NT2/D1 (cell line): Measurements from ENCODE around the gene SKOR2.

ENCODE experiments used
- SUZ12 ChIP-seq: IDR thresholded peaks from 2 replicates; pipeline ENCODE4 v1.6.1; 2011; ENCODE audit not compliant: insufficient read length, insufficient read depth; ENCODE audit errors: extremely low read depth
- YY1 ChIP-seq: IDR thresholded peaks from 2 replicates; pipeline ENCODE4 v1.6.1; 2011; ENCODE audit not compliant: insufficient read length, insufficient read depth
- ZNF274 ChIP-seq: IDR thresholded peaks from 2 replicates; pipeline ENCODE4 v1.6.1; 2011; ENCODE audit warnings: mild to moderate bottlenecking, low read depth, low read length

DNA sequence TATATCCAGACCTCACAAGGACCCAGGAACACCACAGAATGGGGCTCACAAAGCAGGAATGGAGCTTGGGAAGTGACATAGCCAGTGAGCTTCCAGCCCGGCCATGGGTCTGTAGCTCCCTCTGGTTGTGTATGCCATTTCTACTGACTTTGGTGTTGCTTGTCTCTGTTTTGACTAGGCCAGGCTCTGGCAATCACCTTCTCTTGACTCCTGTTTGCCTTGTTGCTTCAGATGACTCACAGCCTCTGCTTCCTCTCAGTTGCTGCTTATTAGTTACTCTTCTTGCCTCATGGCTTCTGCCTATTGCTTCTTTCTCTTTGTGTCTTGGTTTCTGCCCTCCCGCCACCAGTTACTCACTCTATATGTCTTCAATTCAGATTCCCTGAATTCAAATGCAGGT is 59.5 kb downstream of the SKOR2 start:
- no peak for TF ChIP-seq ZNF274
- no peak for TF ChIP-seq YY1
- no peak for TF ChIP-seq SUZ12
